DND-41 (cell line): Measurements from ENCODE around the gene SEC14L2.

ENCODE experiments used
- ATAC-seq: fragments of 200-7000 bp; cut with Tn5 transposase; 3 replicates; pipeline ENCODE4 v1.9.1; 2021; ENCODE audit warnings: low read depth; ENCODE audit not compliant: insufficient read depth
- DNase-seq: peaks from one replicate; pipeline ENCODE4 v3.0.0-alpha.2; 2020
- H2AFZ ChIP-seq: 2 replicates; pipeline ENCODE4 v1.6.0; 2012; ENCODE audit warnings: low read depth, low read length
- H3K27ac ChIP-seq: 2 replicates; pipeline ENCODE4 v1.5.1; 2012; ENCODE audit warnings: low read length, inconsistent platforms
- H3K27me3 ChIP-seq: fragments of 200-600 bp; sonication (generic); 2 replicates; pipeline ENCODE4 v1.6.0; 2012; ENCODE audit warnings: low read length, mild to moderate bottlenecking, inconsistent platforms; ENCODE audit not compliant: insufficient read depth, poor library complexity
- H3K36me3 ChIP-seq: 2 replicates; pipeline ENCODE4 v1.5.1; 2012; ENCODE audit warnings: low read length, inconsistent platforms; ENCODE audit not compliant: insufficient read depth
- H3K4me1 ChIP-seq: 2 replicates; pipeline ENCODE4 v1.5.1; 2012; ENCODE audit warnings: mild to moderate bottlenecking, low read length; ENCODE audit not compliant: insufficient read depth
- H3K4me2 ChIP-seq: 2 replicates; pipeline ENCODE4 v1.6.0; 2012; ENCODE audit warnings: mild to moderate bottlenecking, moderate library complexity, low read length, inconsistent platforms; ENCODE audit not compliant: insufficient read depth
- H3K4me3 ChIP-seq, 2 experiments: fragments of 200-600 bp in 1 of 2; shearing (Covaris generic) in 1 of 2; 2 replicates each; pipeline ENCODE4 v1.5.1; 2012 to 2016; ENCODE audit warnings: inconsistent platforms in 2 of 2, low read length in 2 of 2, mild to moderate bottlenecking in 2 of 2, low read depth in 1 of 2, moderate library complexity in 1 of 2
- H3K79me2 ChIP-seq: 2 replicates; pipeline ENCODE4 v1.6.0; 2012; ENCODE audit warnings: low read length, inconsistent platforms; ENCODE audit not compliant: insufficient read depth
- H3K9ac ChIP-seq: 2 replicates; pipeline ENCODE4 v1.6.0; 2012; ENCODE audit warnings: low read depth, mild to moderate bottlenecking, inconsistent platforms, low read length, moderate library complexity
- H3K9me3 ChIP-seq: 2 replicates; pipeline ENCODE4 v1.5.1; 2012; ENCODE audit warnings: low read length, moderate library complexity, mild to moderate bottlenecking, inconsistent platforms; ENCODE audit not compliant: insufficient read depth, severe bottlenecking
- H4K20me1 ChIP-seq: 2 replicates; pipeline ENCODE4 v1.6.0; 2012; ENCODE audit warnings: low read length; ENCODE audit not compliant: insufficient read depth
- EZH2 ChIP-seq: IDR thresholded peaks from 3 replicates; pipeline ENCODE4 v1.6.1; 2012; ENCODE audit warnings: borderline replicate concordance, low read depth, mild to moderate bottlenecking, moderate library complexity, low read length, inconsistent platforms; ENCODE audit not compliant: severe bottlenecking
- TF ChIP-seq, protein P1 (sequence below): IDR thresholded peaks from 2 replicates; pipeline ENCODE4 v1.5.1; 2012; ENCODE audit warnings: borderline replicate concordance, low read length, moderate library complexity, mild to moderate bottlenecking; ENCODE audit not compliant: poor library complexity, severe bottlenecking; ENCODE audit errors: extremely low read depth

The SEC14L2 gene

DNA sequence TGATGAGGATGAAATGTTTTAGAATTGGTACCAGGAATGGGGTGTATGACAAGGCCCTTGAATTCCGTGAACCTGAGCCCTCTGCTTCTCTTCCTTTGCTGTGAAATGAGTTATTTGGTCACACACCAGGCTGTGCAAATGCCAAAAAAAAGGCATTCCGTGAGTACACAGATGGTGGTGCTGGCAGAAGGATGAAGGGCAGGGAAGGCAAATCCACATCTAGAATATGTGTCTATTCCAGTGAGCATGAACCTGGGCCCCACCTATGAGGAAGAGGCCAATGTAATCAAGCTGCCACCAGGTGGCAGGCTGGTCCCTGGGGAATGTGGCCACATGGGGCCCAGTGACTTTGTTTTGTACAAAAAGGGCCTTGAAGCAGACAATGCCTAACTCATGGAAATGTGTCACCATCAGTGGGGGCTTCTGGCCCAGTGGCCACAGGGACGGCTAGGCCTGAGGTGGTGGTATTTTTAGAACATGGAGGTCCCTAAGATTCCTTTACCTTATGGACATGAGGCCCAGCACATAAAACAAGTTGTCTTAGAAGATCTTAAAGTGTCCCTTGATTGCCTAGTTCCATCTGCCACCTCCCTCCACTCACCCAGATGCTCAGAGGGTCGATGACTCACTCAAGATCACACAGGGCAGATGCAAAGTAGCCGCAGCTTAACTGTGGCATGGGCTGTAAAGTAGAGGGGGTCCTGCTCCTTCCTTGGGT, 5.7 kb upstream of the SEC14L2 start:
- H3K4me2 ChIP-seq = no peak overlapping the region
- ATAC-seq = peak; percentile 72
- peak overlapping the region; percentile 67 for H2AFZ ChIP-seq
- no peak for TF ChIP-seq EZH2
- TF ChIP-seq, protein P1, sequence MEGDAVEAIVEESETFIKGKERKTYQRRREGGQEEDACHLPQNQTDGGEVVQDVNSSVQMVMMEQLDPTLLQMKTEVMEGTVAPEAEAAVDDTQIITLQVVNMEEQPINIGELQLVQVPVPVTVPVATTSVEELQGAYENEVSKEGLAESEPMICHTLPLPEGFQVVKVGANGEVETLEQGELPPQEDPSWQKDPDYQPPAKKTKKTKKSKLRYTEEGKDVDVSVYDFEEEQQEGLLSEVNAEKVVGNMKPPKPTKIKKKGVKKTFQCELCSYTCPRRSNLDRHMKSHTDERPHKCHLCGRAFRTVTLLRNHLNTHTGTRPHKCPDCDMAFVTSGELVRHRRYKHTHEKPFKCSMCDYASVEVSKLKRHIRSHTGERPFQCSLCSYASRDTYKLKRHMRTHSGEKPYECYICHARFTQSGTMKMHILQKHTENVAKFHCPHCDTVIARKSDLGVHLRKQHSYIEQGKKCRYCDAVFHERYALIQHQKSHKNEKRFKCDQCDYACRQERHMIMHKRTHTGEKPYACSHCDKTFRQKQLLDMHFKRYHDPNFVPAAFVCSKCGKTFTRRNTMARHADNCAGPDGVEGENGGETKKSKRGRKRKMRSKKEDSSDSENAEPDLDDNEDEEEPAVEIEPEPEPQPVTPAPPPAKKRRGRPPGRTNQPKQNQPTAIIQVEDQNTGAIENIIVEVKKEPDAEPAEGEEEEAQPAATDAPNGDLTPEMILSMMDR = peak; percentile 93
- peaks cover 10% of the 10 kb centered on the region for H3K79me2 ChIP-seq
- H4K20me1 ChIP-seq = no peaks in the 10 kb centered on the region
- peak; percentile 84 for DNase-seq
- H3K36me3 ChIP-seq = no peaks in the 10 kb centered on the region
- no peak overlapping the region for H3K4me3 ChIP-seq
- H3K4me1 ChIP-seq = peaks cover 47% of the 10 kb centered on the region
- H3K9ac ChIP-seq = peak overlapping the region; percentile 15; the same call in 1 of the 2 replicates
- peaks cover 2% of the 10 kb centered on the region for H3K9me3 ChIP-seq
- peak overlapping the region; percentile 69 for H3K27ac ChIP-seq
- no peaks in the 10 kb centered on the region for H3K27me3 ChIP-seq

DNA sequence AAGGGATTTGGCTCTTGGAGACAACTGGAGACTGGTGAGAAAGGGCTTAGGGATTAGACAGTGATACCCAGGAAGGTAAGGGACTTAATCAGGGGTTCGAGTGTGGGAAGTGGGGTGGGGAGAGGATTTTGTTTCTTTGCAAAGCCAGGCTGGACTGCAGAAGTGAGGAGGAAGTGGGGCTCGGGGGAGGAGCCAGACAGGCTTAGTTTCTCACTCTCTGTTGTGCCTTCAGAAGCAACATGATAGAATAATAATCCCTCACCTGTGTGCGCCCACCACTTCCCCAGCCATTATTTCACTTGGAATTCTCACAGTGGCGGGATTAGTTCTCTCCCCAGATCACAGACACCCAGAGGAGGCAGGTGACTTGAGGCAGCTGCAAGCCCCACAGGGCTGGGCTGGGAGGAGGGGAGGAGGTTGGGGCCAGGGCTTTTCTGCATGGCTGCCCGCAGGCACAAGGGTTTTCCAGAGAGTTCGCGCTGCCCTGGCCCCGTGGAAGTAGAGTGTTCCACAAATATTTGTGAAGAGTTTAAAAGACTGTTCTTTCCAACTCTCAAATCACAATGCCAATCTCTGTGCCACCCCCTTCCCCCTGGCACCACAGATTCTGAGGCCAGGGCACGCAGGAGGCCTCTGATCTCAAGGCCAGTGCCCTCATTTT, 4.0 kb upstream of the SEC14L2 start:
- H3K9ac ChIP-seq = no peak overlapping the region
- H2AFZ ChIP-seq = peak overlapping the region; percentile 40
- H3K27ac ChIP-seq = peak overlapping the region; percentile 17
- peaks cover 46% of the 10 kb centered on the region for H3K4me1 ChIP-seq
- ATAC-seq (no peak), DNase-seq (no peak)
- no peaks in the 10 kb centered on the region for H3K36me3 ChIP-seq
- H3K4me3 ChIP-seq = no peak overlapping the region
- H3K27me3 ChIP-seq = no peaks in the 10 kb centered on the region
- H3K79me2 ChIP-seq = peaks cover 19% of the 10 kb centered on the region
- peaks cover 2% of the 10 kb centered on the region for H3K9me3 ChIP-seq
- TF ChIP-seq EZH2 = no peak
- TF ChIP-seq, protein P1 = no peak
- H3K4me2 ChIP-seq = no peak overlapping the region
- H4K20me1 ChIP-seq = no peaks in the 10 kb centered on the region

DNA sequence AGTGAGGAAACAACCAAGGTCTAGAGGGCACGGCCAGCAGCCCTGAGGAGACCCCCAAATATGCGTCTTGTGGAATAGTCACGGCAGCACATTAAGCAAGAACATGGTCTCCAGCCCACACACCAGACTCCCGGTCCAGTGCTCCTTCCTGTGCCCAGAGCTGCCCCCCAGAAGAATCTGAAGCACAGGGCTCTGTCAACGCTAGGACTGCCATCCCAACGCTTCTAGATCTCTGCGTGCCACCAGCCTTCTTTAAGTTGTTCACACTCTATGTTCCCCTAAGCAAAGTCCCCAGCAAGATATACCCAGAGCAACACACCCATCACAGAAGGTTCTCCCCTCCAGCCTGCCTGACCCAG, 3.5 kb upstream of the SEC14L2 start:
- Histone ChIP-seq H3K4me2 (no peak overlapping the region), H3K36me3 (no peaks in the 10 kb centered on the region), H3K79me2 (peaks cover 24% of the 10 kb centered on the region), H4K20me1 (peaks cover 4% of the 10 kb centered on the region; the same call in 1 of the 2 replicates), H3K4me3 (no peak overlapping the region), H2AFZ (no peak overlapping the region), H3K9ac (no peak overlapping the region), H3K27ac (peak overlapping the region; percentile 17), H3K4me1 (peaks cover 50% of the 10 kb centered on the region), H3K9me3 (peaks cover 2% of the 10 kb centered on the region), H3K27me3 (no peaks in the 10 kb centered on the region)
- DNase-seq = no peak
- no peak for ATAC-seq
- no peak for TF ChIP-seq EZH2
- TF ChIP-seq, protein P1 = no peak
